HG03378 (cell line): Measurements from ENCODE around the gene XYLT2.
"Not testable (repeated sequence)": the region's sequence is repeated elsewhere in the genome, so short reads cannot be mapped to it uniquely, and the experiment has no call there.

Experiments used
- ATAC-seq: cut with Tn5 transposase; IDR thresholded peaks from one replicate; pipeline ENCODE4 v1.9.1; 2021; ENCODE audit warnings: mild to moderate bottlenecking, moderate library complexity; ENCODE audit not compliant: unreplicated experiment

The XYLT2 gene

GRCh38 chr17:50345432-50346312 lies at the start of gene XYLT2:
Gene XYLT2 (plus strand): TSS chr17:50346126. CDS start chr17:50346141, 15 bp downstream.
- no peak for ATAC-seq

- ATAC-seq = no peak
Measured at GRCh38 chr17:50297407-50297865, 48.5 kb upstream of the XYLT2 start.

GRCh38 chr17:50298018-50298417 lies 47.9 kb upstream of the XYLT2 start:
- no peak for ATAC-seq

- no peak for ATAC-seq
Measured at GRCh38 chr17:50299776-50300175, 46.1 kb upstream of the XYLT2 start.

GRCh38 chr17:50300824-50301223 lies 45.1 kb upstream of the XYLT2 start:
- not testable (repeated sequence) for ATAC-seq

- ATAC-seq = no peak
Measured at GRCh38 chr17:50301891-50302584, 43.9 kb upstream of the XYLT2 start.

- no peak for ATAC-seq
Measured at GRCh38 chr17:50303051-50303450, 42.9 kb upstream of the XYLT2 start.

GRCh38 chr17:50303596-50303995 lies 42.3 kb upstream of the XYLT2 start:
- no peak for ATAC-seq

- no peak for ATAC-seq
Measured at GRCh38 chr17:50304781-50305404, 41.0 kb upstream of the XYLT2 start.

GRCh38 chr17:50307654-50308053 lies 38.3 kb upstream of the XYLT2 start:
- no peak for ATAC-seq

GRCh38 chr17:50308666-50309065 lies 37.3 kb upstream of the XYLT2 start:
- no peak for ATAC-seq

- no peak for ATAC-seq
Measured at GRCh38 chr17:50310455-50311111, 35.3 kb upstream of the XYLT2 start.

- ATAC-seq = peak; percentile 67
Measured at GRCh38 chr17:50311112-50311460, 34.8 kb upstream of the XYLT2 start.

- ATAC-seq = no peak
Measured at GRCh38 chr17:50311483-50311882, 34.4 kb upstream of the XYLT2 start.

GRCh38 chr17:50312308-50312707 lies 33.6 kb upstream of the XYLT2 start:
- no peak for ATAC-seq

GRCh38 chr17:50314456-50315011 lies 31.4 kb upstream of the XYLT2 start:
- no peak for ATAC-seq

GRCh38 chr17:50316016-50316587 lies 29.8 kb upstream of the XYLT2 start:
- ATAC-seq = no peak

GRCh38 chr17:50316660-50317059 lies 29.3 kb upstream of the XYLT2 start:
- ATAC-seq = not testable (repeated sequence)

GRCh38 chr17:50317121-50317520 lies 28.8 kb upstream of the XYLT2 start:
- ATAC-seq = no peak

GRCh38 chr17:50318501-50319285 lies 27.2 kb upstream of the XYLT2 start:
- no peak for ATAC-seq
